Embryonic facial prominence (tissue), 1 donor: ENCODE data around the gene PDE11A.
"Not testable (repeated sequence)": the region's sequence is repeated elsewhere in the genome, so short reads cannot be mapped to it uniquely, and the experiment has no call there.

Source experiments
- DNase-seq: peaks from one replicate; pipeline ENCODE4 v3.0.0-alpha.2; 2016; ENCODE audit errors: extremely low spot score

Gene PDE11A

GRCh38 chr2:178074123-178075005 is 1.8 kb upstream of the PDE11A start:
- DNase-seq, result no peak

DNA sequence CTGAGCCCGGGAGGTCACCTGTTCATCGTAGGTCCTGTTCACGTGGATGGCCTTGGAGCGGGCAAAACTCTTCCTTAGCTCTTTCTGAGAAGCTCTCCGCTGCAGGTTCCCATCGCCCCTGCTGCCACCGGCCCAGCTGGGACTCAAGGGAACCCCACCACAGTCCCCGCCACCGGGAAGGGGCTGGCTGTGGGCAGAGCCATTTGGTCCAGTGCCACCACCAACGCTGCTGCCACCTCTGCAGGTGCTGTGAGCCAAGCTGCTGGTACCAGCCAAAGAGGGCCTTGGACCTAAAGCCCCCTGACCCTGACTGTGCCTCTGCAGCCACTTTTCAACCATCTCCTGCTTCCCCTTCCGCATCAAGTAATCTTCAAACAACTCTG is 586 bp downstream of the PDE11A start:
- no peak for DNase-seq

DNA sequence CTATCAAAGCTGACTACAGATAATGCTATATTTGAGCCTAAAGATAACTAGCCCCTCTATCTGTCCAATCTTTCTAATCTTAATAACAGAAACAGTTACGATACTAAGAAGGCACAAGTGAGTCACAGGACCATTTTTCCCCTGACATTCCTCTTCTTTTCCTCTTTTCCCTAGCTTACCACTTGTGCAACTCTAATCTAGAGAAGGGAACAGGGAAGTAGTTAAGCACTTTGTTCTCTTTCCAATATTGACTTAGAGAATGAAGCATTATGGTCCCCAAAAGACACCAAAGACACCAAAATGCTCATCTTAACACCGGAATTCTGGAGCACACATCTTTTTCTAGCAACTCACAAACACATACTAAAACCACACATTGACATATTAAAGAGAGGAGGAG is 1.8 kb downstream of the PDE11A start:
- DNase-seq, result no peak

DNA sequence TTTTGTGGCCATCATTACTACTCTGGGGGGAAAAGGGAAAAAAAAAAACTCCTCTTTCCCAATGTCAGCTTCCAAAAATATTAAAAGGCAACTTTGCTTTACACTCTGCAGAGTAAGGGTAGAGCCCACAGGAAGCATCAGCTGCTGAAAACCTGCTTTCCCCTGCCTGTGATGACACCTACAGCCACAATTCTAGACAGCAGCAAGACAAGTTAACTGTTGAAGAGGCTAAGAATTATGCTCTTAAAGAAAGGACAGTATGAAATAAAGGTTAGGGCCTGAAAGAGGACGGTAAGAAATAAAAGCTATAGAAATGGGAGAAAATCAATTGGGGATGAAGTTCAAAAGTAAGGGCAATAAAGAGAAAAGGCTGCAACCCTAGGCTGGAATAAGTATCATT is 3.0 kb downstream of the PDE11A start:
- no peak for DNase-seq

GRCh38 chr2:178068823-178069454 is 3.6 kb downstream of the PDE11A start:
- DNase-seq, result no peak

DNA sequence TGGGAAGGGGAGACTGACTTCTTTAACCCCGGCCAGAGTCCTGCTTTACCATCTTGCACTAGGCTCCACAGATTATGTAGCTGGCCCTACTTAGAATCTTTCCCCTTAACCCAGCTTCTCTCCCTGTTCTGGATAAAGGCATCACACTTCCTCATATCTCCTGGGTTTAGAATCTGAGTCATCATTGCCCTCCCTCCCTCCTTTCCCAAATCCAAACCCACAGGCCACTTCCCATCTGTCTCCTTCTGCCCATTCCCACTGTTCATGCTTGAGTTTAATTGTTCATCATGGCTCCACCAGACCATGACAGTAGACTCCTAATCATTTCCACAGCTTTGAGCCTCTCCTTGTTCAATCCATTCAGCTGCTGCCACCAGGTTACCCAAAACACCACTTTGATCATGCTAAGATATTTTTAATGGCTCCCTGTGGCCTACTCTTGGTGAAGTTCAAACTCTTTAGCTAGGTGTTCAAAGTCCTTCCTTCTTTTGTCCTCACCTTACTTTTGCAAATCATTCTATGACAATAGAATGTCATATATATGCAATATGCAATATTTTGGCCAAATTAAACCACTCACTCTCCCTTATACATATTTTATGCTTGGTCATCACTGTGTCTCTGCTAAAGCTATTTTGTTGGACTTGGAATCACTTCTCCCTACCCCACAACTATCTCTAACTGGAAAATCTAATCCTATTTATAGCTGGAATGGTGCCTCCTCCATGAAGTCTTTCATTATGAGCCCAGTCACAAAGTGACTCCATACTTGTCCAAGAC is 5.5 kb downstream of the PDE11A start:
- no peak for DNase-seq

- no peak for DNase-seq
These were observed 6.3 kb downstream of the PDE11A start for GRCh38 chr2:178066324-178066723.

DNA sequence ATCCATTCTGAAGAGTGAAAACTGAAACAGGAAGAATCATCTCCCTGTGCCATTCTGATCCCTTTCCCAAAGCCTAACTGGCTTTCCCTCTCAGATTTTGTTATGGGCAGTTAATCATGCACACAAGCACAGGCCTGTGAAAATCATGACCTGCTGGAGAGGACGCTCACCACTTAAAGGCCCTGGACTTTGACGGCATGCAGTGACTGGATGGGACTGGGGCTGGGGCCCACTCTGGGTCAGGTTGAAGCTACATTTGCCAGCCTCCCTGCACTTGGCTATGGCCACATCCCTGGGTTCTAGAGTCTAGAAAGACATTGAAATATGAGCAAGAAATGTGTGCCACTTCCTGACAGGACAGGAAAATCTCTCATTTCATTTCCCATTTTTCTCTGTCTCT is 12.9 kb downstream of the PDE11A start:
- DNase-seq, result no peak

GRCh38 chr2:178059111-178059510 is 13.5 kb downstream of the PDE11A start:
- DNase-seq, result no peak

DNA sequence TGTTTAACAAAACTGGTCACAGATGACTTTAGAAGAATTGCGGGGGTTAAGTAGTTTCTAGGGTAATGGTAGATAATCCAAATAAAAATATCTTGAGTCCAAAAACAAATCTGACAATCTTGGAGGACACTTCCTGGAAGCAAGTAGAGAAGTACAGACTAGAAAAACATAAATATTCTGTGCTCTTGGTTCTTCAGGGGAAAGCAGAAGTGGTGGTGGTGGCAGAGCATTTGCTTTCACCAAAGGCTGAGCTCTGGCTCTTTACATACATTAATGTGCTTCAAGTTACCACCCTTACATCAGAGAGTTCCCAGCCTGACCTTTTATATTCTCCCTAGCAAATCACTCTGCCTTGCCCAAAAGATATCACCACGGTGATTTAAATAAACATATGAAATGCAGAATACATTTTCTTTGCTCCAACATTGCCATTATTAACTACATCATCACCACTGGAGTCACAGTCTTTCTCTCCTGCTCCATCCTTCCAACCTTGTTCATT is 15.3 kb downstream of the PDE11A start:
- DNase-seq, result no peak

GRCh38 chr2:178056345-178056744 is 16.2 kb downstream of the PDE11A start:
- DNase-seq, result no peak

GRCh38 chr2:178051257-178051656 is 21.3 kb downstream of the PDE11A start:
- DNase-seq, result not testable (repeated sequence)

GRCh38 chr2:178047391-178047790 is 25.2 kb downstream of the PDE11A start:
- no peak for DNase-seq

GRCh38 chr2:178044836-178045235 is 27.7 kb downstream of the PDE11A start:
- DNase-seq, result no peak

DNA sequence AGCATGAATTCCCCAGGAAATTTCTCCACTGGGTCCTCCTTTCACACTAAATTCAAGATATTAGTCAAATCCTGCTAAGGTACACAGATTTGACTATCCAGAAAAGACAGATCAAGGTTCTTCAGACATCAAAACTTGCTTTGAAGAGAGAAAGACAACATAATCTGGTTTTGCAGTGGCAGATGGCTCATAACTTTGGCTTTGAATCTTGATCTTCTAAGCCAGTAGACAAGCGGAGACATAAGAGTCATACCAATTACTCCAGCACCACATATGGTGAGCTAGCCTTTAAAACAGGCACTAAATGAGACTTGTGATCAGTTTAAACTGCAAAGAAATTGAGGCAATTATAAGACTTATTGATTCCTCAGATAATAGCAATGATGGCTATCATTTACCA is 29.3 kb downstream of the PDE11A start:
- DNase-seq, result no peak

- not testable (repeated sequence) for DNase-seq
These were observed 39.0 kb downstream of the PDE11A start for GRCh38 chr2:178033583-178033982.

DNA sequence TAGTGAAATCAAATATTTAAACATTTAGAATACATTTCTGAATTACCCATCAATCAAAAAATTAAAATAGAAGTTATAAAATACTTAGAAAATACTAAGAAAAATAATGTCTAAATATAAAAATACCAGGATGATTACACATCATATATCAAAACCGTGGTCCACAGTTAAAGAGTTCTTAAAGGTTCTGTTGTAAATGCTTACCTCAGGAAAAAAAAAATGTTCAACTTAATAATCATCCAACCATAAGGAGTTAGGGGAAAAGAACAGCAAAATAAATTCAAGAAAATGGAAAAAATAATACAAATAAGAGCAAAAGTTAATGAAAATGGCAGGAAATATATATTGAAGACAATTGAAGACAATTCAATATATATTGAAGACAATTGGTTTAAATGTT is 43.2 kb downstream of the PDE11A start:
- DNase-seq, result no peak

DNA sequence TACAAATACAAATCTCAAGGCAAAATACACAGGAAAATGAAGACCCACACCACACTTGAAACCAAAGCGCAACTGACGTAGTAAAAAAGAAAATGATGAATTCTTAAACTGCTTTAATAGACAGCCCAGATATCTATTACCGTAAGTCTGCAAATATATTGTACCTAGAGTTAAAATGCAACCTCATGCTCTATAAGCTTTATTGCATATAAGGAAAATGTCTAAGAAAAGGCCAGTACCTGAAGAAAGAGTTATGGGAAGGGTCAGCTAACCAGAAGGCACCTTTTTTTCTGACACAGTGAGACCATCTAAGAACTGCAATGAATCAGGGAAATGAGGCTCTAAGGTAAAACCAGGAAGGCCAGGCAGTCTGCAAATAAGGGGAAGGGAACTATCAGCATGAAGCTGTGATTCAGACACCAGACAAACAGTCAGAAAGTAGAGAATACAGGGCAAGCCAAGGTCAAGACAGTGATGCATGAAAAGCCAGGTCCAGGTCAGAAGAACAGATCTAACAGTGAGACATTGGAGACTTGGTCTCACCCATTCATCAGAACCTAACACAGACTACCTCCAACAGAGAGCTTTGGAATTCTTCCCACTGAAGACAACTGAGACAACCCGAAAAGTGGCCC is 46.9 kb downstream of the PDE11A start:
- no peak for DNase-seq

GRCh38 chr2:178018141-178018540 is 54.4 kb downstream of the PDE11A start:
- DNase-seq, result no peak

DNA sequence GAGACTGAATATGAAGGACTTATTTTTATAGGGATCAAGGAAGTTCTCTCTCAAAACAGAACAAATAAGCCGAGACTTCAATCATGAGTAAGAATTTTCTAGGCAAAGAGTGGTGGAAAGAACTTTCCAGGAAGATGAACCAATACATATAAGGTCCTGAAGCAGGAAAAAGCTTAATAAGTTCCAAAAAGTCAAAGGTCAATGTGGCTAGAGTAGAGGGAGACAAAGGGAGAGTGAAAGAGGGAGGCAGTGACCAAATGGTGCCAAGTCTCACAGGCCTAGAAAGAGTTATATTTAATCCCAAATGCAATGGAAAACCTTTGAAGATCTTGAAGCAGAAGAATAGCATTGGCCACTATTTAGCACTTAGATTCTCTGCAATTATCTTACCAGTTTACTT is 56.0 kb downstream of the PDE11A start:
- no peak for DNase-seq

- no peak for DNase-seq
These were observed 59.9 kb downstream of the PDE11A start for GRCh38 chr2:178012639-178013038.

DNA sequence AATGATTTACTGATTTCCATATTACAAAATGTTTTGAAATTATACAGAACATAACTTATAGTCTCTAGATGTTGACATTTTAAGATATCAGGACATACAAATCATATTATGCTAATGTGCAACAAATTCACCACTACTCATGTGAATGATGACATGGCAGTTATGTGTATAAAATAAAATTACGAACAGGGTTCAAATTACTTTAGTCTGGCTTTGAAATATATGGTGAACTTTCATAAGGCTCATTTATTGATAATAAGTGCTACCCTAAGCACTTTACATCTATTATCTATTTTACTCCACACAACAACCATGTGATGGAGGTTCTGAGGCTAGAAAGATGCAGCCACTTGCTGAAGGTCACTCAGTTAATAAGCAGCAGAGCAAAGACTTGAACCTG is 62.8 kb downstream of the PDE11A start:
- DNase-seq, result no peak
